GM19468 (cell line): Measurements from ENCODE around the gene SRP14.
"Not testable (repeated sequence)": the region's sequence is repeated elsewhere in the genome, so short reads cannot be mapped to it uniquely, and the experiment has no call there.

ENCODE experiments used
- ATAC-seq: cut with Tn5 transposase; IDR thresholded peaks from one replicate; pipeline ENCODE4 v1.9.1; 2021; ENCODE audit warnings: mild to moderate bottlenecking, moderate library complexity, moderate number of reproducible peaks; ENCODE audit not compliant: unreplicated experiment; ENCODE audit errors: extremely low read depth

Gene SRP14

GRCh38 chr15:40032125-40032839 lies 6.7 kb downstream of the SRP14 start:
- no peak for ATAC-seq

GRCh38 chr15:40031300-40031699 lies 7.7 kb downstream of the SRP14 start:
- ATAC-seq: no peak

GRCh38 chr15:40029979-40030893 lies 8.7 kb downstream of the SRP14 start:
- no peak for ATAC-seq

GRCh38 chr15:40028853-40029252 lies 10.1 kb downstream of the SRP14 start:
- ATAC-seq: no peak

- ATAC-seq: no peak
Measured at GRCh38 chr15:40028193-40028592, 10.8 kb downstream of the SRP14 start.

GRCh38 chr15:40016224-40016865 lies 22.6 kb downstream of the SRP14 start:
- no peak for ATAC-seq

GRCh38 chr15:40014390-40014789 lies 24.6 kb downstream of the SRP14 start:
- ATAC-seq: no peak

- ATAC-seq: not testable (repeated sequence)
Measured at GRCh38 chr15:40013372-40013771, 25.6 kb downstream of the SRP14 start.

GRCh38 chr15:40011303-40011702 lies 27.7 kb downstream of the SRP14 start:
- no peak for ATAC-seq

GRCh38 chr15:40010686-40011085 lies 28.3 kb downstream of the SRP14 start:
- ATAC-seq: no peak

- no peak for ATAC-seq
Measured at GRCh38 chr15:40008061-40008765, 30.8 kb downstream of the SRP14 start.

GRCh38 chr15:40006646-40007045 lies 32.3 kb downstream of the SRP14 start:
- no peak for ATAC-seq

- no peak for ATAC-seq
Measured at GRCh38 chr15:40006003-40006402, 33.0 kb downstream of the SRP14 start.

GRCh38 chr15:40003116-40003916 lies 35.7 kb downstream of the SRP14 start:
- ATAC-seq: no peak

GRCh38 chr15:40002295-40002694 lies 36.7 kb downstream of the SRP14 start:
- no peak for ATAC-seq

- no peak for ATAC-seq
Measured at GRCh38 chr15:39999538-40000200, 39.3 kb downstream of the SRP14 start.

GRCh38 chr15:39998511-39999077 lies 40.4 kb downstream of the SRP14 start:
- no peak for ATAC-seq

GRCh38 chr15:39997639-39998038 lies 41.3 kb downstream of the SRP14 start:
- no peak for ATAC-seq

GRCh38 chr15:39997031-39997430 lies 42.0 kb downstream of the SRP14 start:
- ATAC-seq: no peak
